K562 (cell line): Measurements from ENCODE around the gene MSN. TPM values are rescaled to one million over a fixed set of nuclear protein-coding genes. Genes with fewer than 3 reads are reported as not detected.

ENCODE experiments used
- ATAC-seq: fragments of 200-7000 bp; cut with Tn5 transposase; 3 replicates; pipeline ENCODE4 v1.9.1; 2020; ENCODE audit warnings: moderate library complexity
- BruUV-seq: library from RNA; stranded (reverse); fragments of 400-500 nt; replicated peaks from 2 replicates; lab custom pipeline; 2021; lab: Mats Ljungman, UMichigan
- CTCF ChIA-PET: fragments of 300-600 bp; formaldehyde crosslinking; extraction: SDS; loops from one replicate; lab custom pipeline; 2021; ENCODE audit warnings: low intra/inter-chr PET ratio; lab: Yijun Ruan, JAX
- POLR2A ChIA-PET: fragments of 300-600, 350-650 bp; sonication (Branson Sonifier 250); formaldehyde crosslinking; extraction: SDS; loops from one replicate; lab custom pipeline; 2021; ENCODE audit warnings: antibody characterized with exemption, inconsistent platforms; lab: Yijun Ruan, JAX
- DNase-seq, 4 experiments: peaks; one replicate each; pipeline versions ENCODE4 v3.0.0 to v3.0.0-alpha.2; 2011 to 2018; ENCODE audit warnings: low spot score in 3 of 4, mixed read lengths in 3 of 4; ENCODE audit errors: extremely low read depth in 1 of 4
- FAIRE-seq: peaks from 2 replicates; lab custom pipeline; 2011; peaks lifted over from hg19 to GRCh38; lab: Jason Lieb, UNC
- H2AFZ ChIP-seq: 2 replicates; pipeline ENCODE4 v1.6.0; 2011; ENCODE audit warnings: low read depth, low read length, control low read depth, inconsistent platforms
- H3K27ac ChIP-seq: fragments of 200-600 bp; 3 replicates; pipeline ENCODE4 v1.8.0; 2011; ENCODE audit warnings: low read depth, mild to moderate bottlenecking, control low read depth, inconsistent platforms, low read length, moderate library complexity, mixed read lengths; ENCODE audit errors: extremely low read depth
- H3K27me3 ChIP-seq, 2 experiments: fragments of 300-600 bp in 1 of 2; 2 replicates in 1 of 2; 3 replicates in 1 of 2; pipeline versions ENCODE4 v1.6.0 to v1.8.0; 2011; ENCODE audit warnings: inconsistent platforms in 2 of 2, low read length in 2 of 2, mild to moderate bottlenecking in 1 of 2, mixed read lengths in 1 of 2, moderate library complexity in 1 of 2; ENCODE audit not compliant: control insufficient read depth in 2 of 2, insufficient read depth in 2 of 2
- H3K36me3 ChIP-seq: fragments of 300-600 bp; 3 replicates; pipeline ENCODE4 v1.8.0; 2011; ENCODE audit warnings: mild to moderate bottlenecking, low read length, inconsistent platforms; ENCODE audit not compliant: control insufficient read depth, insufficient read depth
- H3K4me1 ChIP-seq, 2 experiments: fragments of 200-600 bp in 1 of 2; replicated peaks in 1 of 2; 2 replicates in 1 of 2; 3 replicates in 1 of 2; pipeline versions ENCODE4 v1.5.1 to v1.8.0; 2011; ENCODE audit warnings: inconsistent platforms in 2 of 2, low read length in 2 of 2, mild to moderate bottlenecking in 1 of 2, mixed read lengths in 1 of 2, moderate library complexity in 1 of 2; ENCODE audit not compliant: control insufficient read depth in 2 of 2, insufficient read depth in 2 of 2
- H3K4me2 ChIP-seq: 2 replicates; pipeline ENCODE4 v1.6.1; 2011; ENCODE audit warnings: low read length, control low read depth, inconsistent platforms, mixed read lengths; ENCODE audit not compliant: insufficient read depth
- H3K4me3 ChIP-seq: fragments of 200-600 bp; sonication (generic), shearing (Covaris generic); 2 replicates; pipeline ENCODE4 v1.5.1; 2016; ENCODE audit warnings: control low read depth, inconsistent platforms
- H3K79me2 ChIP-seq: fragments of 200-600 bp; 3 replicates; pipeline ENCODE4 v1.8.0; 2011; ENCODE audit warnings: low read length, inconsistent platforms; ENCODE audit not compliant: control insufficient read depth, insufficient read depth
- H3K9ac ChIP-seq, 2 experiments: 2 replicates each; pipeline versions ENCODE4 v1.6.0 to v1.6.1; 2011; ENCODE audit warnings: low read depth in 2 of 2, low read length in 2 of 2, control low read depth in 1 of 2, inconsistent platforms in 1 of 2, mild to moderate bottlenecking in 1 of 2, mixed read lengths in 1 of 2; ENCODE audit not compliant: insufficient read depth in 1 of 2
- H3K9me1 ChIP-seq: one replicate; pipeline ENCODE4 v1.6.0; 2011; ENCODE audit warnings: inconsistent platforms, mild to moderate bottlenecking, low read length, moderate library complexity; ENCODE audit not compliant: control insufficient read depth, insufficient read depth
- H3K9me3 ChIP-seq: replicated peaks from 2 replicates; pipeline ENCODE4 v1.5.1; 2011; ENCODE audit warnings: low read depth, low read length, inconsistent platforms; ENCODE audit not compliant: control insufficient read depth, insufficient read depth
- H4K20me1 ChIP-seq: replicated peaks from 2 replicates; pipeline ENCODE4 v1.6.1; 2011; ENCODE audit warnings: low read length, inconsistent platforms, mixed read lengths; ENCODE audit not compliant: control insufficient read depth, insufficient read depth
- CHD2 ChIP-seq: IDR thresholded peaks from 2 replicates; pipeline ENCODE4 v1.6.1; 2011; ENCODE audit warnings: low read depth, low read length
- ETV6 ChIP-seq, 3 experiments: fragments of 150-350 bp in 1 of 3; sonication (generic) in 1 of 3; formaldehyde crosslinking in 1 of 3; IDR thresholded peaks; 2 replicates each; pipeline versions ENCODE4 v1.6.1 to v1.8.0; 2014 to 2022; ENCODE audit warnings: borderline replicate concordance in 2 of 3, low read depth in 2 of 3, antibody characterized with exemption in 1 of 3, low read length in 1 of 3, mild to moderate bottlenecking in 1 of 3, missing genetic modification reagents in 1 of 3
- NELFE ChIP-seq: IDR thresholded peaks from 2 replicates; pipeline ENCODE4 v1.6.1; 2011; ENCODE audit warnings: mild to moderate bottlenecking; ENCODE audit not compliant: insufficient read depth, insufficient read length
- POLR2AphosphoS2 ChIP-seq: IDR thresholded peaks from 2 replicates; pipeline ENCODE4 v1.6.1; 2012; ENCODE audit warnings: low read length, improper control_type of control experiment
- SRSF1 ChIP-seq: fragments of 200-400 bp; formaldehyde crosslinking; IDR thresholded peaks from 2 replicates; pipeline ENCODE4 v1.6.1; 2017; ENCODE audit warnings: mild to moderate bottlenecking, low read depth, low read length, moderate library complexity
- ZNF12 ChIP-seq: sonication (generic); formaldehyde crosslinking; IDR thresholded peaks from 2 replicates; pipeline ENCODE4 v1.4.0; 2020; ENCODE audit warnings: mild to moderate bottlenecking, missing genetic modification reagents
- ZNF217 ChIP-seq: sonication (generic); formaldehyde crosslinking; IDR thresholded peaks from 2 replicates; pipeline ENCODE4 v1.8.0; 2022; ENCODE audit warnings: mild to moderate bottlenecking, missing genetic modification reagents
- ZNF232 ChIP-seq: sonication (generic); formaldehyde crosslinking; IDR thresholded peaks from 2 replicates; pipeline ENCODE4 v1.8.0; 2022; ENCODE audit warnings: mild to moderate bottlenecking, missing genetic modification reagents
- ZNF431 ChIP-seq: sonication (generic); formaldehyde crosslinking; IDR thresholded peaks from 2 replicates; pipeline ENCODE4 v1.8.0; 2022; ENCODE audit warnings: mild to moderate bottlenecking, missing genetic modification reagents
- ZNF79 ChIP-seq: fragments of 250-450 bp; sonication (Bioruptor Pico); IDR thresholded peaks from 2 replicates; pipeline ENCODE4 v1.4.0; 2020; ENCODE audit warnings: low read depth, mild to moderate bottlenecking, moderate library complexity
- WGBS: fragments of 100-300 bp; shearing (Covaris generic); methylation state at CpG from one replicate; pipeline ENCODE4 v1.1.6; 2016; ENCODE audit warnings: low coverage, mixed read lengths; ENCODE audit not compliant: insufficient coverage; ENCODE audit errors: missing lambda C conversion rate; 5-methylcytosine and 5-hydroxymethylcytosine counted together
- in situ Hi-C: fragments of 300-500 bp; cut with MboI; formaldehyde crosslinking; loops from 4 replicates; pipeline ENCODE4 v1.15.0; 2018; ENCODE audit warnings: inconsistent platforms, mixed read lengths
- intact Hi-C: fragments of 100-400 bp; cut with micrococcal nuclease; formaldehyde crosslinking; loops from 2 replicates; pipeline ENCODE4 v1.14.2; 2022
- polyA plus RNA-seq, 8 experiments: library from polyadenylated mRNA; depleted of rRNA in 4 of 8; stranded (reverse) in 5 of 8; unstranded in 3 of 8; fragments of >200 nt; fragmentation: Nextera tagmentation in 2 of 8; fragmentation: Illumina TruSeq in 1 of 8; extraction: Ambion mirVana in 2 of 8; extraction: Trizol in 1 of 8; gene quantifications; 2 replicates each; pipeline versions ENCODE4 v1.2.1 to v1.2.3, GENCODE V29; 2011 to 2014; ENCODE audit warnings: inconsistent platforms in 1 of 8, missing spikeins in 1 of 8
- total RNA-seq, 7 experiments: library from RNA; depleted of rRNA in 6 of 7; stranded (reverse); fragments of >200 nt in 6 of 7; fragmentation: Illumina TruSeq in 2 of 7; extraction: Trizol in 2 of 7; gene quantifications; 2 replicates each; pipeline versions ENCODE4 v1.2.1 to v1.2.3, GENCODE V29; 2011 to 2021; ENCODE audit warnings: low replicate concordance in 1 of 7

The MSN gene
- total and polyA plus RNA-seq, 9 of the 15 experiments (the other 6 are each of a cell fraction or from before 2014, with no cell fraction given) = 128 to 486 (median 237) TPM

DNA sequence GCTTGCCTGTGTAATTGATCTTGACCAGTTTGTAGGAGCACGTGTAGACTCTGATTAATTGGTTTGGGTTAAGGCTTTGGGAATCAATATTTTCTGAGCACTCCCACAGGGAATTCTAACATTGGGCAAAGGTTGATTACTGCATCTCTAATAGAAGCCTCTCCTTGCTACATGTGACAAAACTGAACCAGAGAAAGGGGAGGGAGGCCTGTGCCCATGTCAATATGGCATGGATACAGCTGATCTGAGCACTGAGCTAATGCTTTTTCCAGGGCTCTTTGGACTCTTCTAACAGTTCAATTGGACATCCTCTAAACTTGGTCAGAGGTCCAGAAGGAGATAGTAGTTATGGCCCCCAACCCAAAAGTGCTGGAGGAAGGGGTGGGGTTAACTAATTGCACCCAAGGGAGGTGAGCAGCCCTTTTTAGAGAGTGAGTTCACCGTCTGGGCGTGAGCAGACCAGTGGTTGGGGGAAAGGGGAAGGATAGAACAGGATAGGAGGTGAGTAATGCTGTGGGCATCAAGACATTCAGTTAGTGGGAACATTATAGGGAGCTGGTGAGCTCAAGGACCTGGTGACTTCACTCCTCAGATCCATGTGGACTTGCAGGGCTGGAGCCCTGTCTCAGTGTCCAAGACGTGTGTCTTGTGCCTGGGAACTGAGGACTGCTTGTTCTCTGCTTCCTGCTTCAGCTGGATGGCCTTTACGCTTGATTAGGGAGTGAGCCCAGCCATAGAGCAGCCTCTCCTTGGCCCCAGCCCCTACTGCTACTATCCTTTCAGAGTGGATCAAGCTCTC, 22.8 kb downstream of the MSN start:
- Histone ChIP-seq H3K27me3 (no peaks in the 10 kb centered on the region), H3K27ac (no peak overlapping the region), H2AFZ (no peak overlapping the region), H3K4me1 (peaks cover 6 to 26% of the 10 kb centered on the region in 2 experiments; a peak in 4 of 5 replicates), H4K20me1 (peaks cover 37% of the 10 kb centered on the region), H3K79me2 (peaks cover 97% of the 10 kb centered on the region), H3K36me3 (peaks cover 35% of the 10 kb centered on the region; the same call in 2 of the 3 replicates), H3K9me1 (peaks cover 6% of the 10 kb centered on the region), H3K9me3 (no peaks in the 10 kb centered on the region), H3K4me2 (0 out of 2 replicates have a peak overlapping the region, but pooled peaks have one; percentile 0), H3K9ac (peak overlapping the region in 1 of 2 experiments; percentile 10; a peak in 1 of 4 replicates), H3K4me3 (no peak overlapping the region)
- in situ Hi-C loops (no loop called here), intact Hi-C loops (no loop called here)
- DNase-seq (no peak), ATAC-seq (peak; percentile 28), FAIRE-seq (no peak)
- no peak for TF ChIP-seq ZNF431 (CRISPR knock-in tag)
- TF ChIP-seq ETV6 (IDR thresholded peaks at IDR 0.05; ENCODE audit: borderline replicate concordance in 1 of 2, low read depth in 2 of 2, low read length in 1 of 2) = no peak
- no peak for TF ChIP-seq ETV6 (CRISPR knock-in tag; IDR thresholded peaks at IDR 0.05; ENCODE audit: borderline replicate concordance)
- no peak for TF ChIP-seq ZNF232 (CRISPR knock-in tag)
- TF ChIP-seq ZNF217 = no peak
- no peak for TF ChIP-seq SRSF1
- no peak for TF ChIP-seq POLR2AphosphoS2
- no peak for TF ChIP-seq ZNF79
- no peak for TF ChIP-seq CHD2
- no peak for TF ChIP-seq ZNF12 (CRISPR knock-in tag)
- TF ChIP-seq NELFE = no peak
- 45% methylated on average over 5 of the region's 5 CpGs for WGBS
- POLR2A ChIA-PET = interaction anchor here (0.5 to 0.9 kb wide), 6 partner anchors 12 to 47 kb away, joined by 3 to 5 read pairs (median 3); no protein-coding TSS in a partner anchor
- no TSS peak for BruUV-seq
- CTCF ChIA-PET = no interaction called here
